Trophoblast cell (in vitro differentiated cells and primary cell): ENCODE measurements around the gene STX16.

Experiments
- DNase-seq, 2 donors: peaks; one replicate each; pipeline ENCODE4 v3.0.0-alpha.2; 2016
- H2AFZ ChIP-seq: 2 replicates; pipeline ENCODE4 v1.6.1; 2013; ENCODE audit warnings: low read length, moderate library complexity, mild to moderate bottlenecking; ENCODE audit not compliant: insufficient read depth, poor library complexity
- H2AK5ac ChIP-seq: 2 replicates; pipeline ENCODE4 v1.6.1; 2013; ENCODE audit warnings: mild to moderate bottlenecking, low read length
- H2BK120ac ChIP-seq: 2 replicates; pipeline ENCODE4 v1.6.1; 2013; ENCODE audit warnings: low read length, mild to moderate bottlenecking, moderate library complexity; ENCODE audit not compliant: insufficient read depth, poor library complexity
- H2BK12ac ChIP-seq: 2 replicates; pipeline ENCODE4 v1.6.1; 2013; ENCODE audit warnings: mild to moderate bottlenecking, low read length, moderate library complexity
- H2BK5ac ChIP-seq: 2 replicates; pipeline ENCODE4 v1.6.1; 2013; ENCODE audit warnings: low read length, low read depth, moderate library complexity, mild to moderate bottlenecking; ENCODE audit not compliant: poor library complexity
- H3K14ac ChIP-seq: 2 replicates; pipeline ENCODE4 v1.6.1; 2013; ENCODE audit warnings: mild to moderate bottlenecking, low read length
- H3K18ac ChIP-seq: 2 replicates; pipeline ENCODE4 v1.6.1; 2013; ENCODE audit warnings: mild to moderate bottlenecking, low read length
- H3K23ac ChIP-seq: 2 replicates; pipeline ENCODE4 v1.6.1; 2013; ENCODE audit warnings: low read length
- H3K27ac ChIP-seq: 2 replicates; pipeline ENCODE4 v1.5.1; 2013; ENCODE audit warnings: low read depth, mild to moderate bottlenecking, inconsistent platforms, low read length, moderate library complexity
- H3K27me3 ChIP-seq: 2 replicates; pipeline ENCODE4 v1.6.1; 2013; ENCODE audit warnings: inconsistent platforms, mild to moderate bottlenecking, low read length, moderate library complexity; ENCODE audit not compliant: insufficient read depth
- H3K36me3 ChIP-seq, 2 experiments: 1 replicate in 1 of 2; 2 replicates in 1 of 2; pipeline ENCODE4 v1.6.1; 2013; ENCODE audit warnings: low read length in 2 of 2, mild to moderate bottlenecking in 2 of 2, moderate library complexity in 1 of 2; ENCODE audit not compliant: insufficient read depth in 2 of 2, control insufficient read depth in 1 of 2
- H3K4ac ChIP-seq: 2 replicates; pipeline ENCODE4 v1.6.1; 2013; ENCODE audit warnings: low read depth, mild to moderate bottlenecking, low read length, moderate library complexity
- H3K4me1 ChIP-seq, 2 experiments: 1 replicate in 1 of 2; 2 replicates in 1 of 2; pipeline ENCODE4 v1.6.1; 2013; ENCODE audit warnings: low read length in 2 of 2, mild to moderate bottlenecking in 2 of 2, moderate library complexity in 1 of 2; ENCODE audit not compliant: insufficient read depth in 2 of 2, control insufficient read depth in 1 of 2
- H3K4me2 ChIP-seq: 2 replicates; pipeline ENCODE4 v1.6.1; 2013; ENCODE audit warnings: inconsistent platforms, mild to moderate bottlenecking, low read length, moderate library complexity
- H3K4me3 ChIP-seq: 2 replicates; pipeline ENCODE4 v1.5.1; 2013; ENCODE audit warnings: mild to moderate bottlenecking, low read depth, low read length, inconsistent platforms
- H3K79me1 ChIP-seq: one replicate; pipeline ENCODE4 v1.6.1; 2013; ENCODE audit warnings: low read length
- H3K79me2 ChIP-seq: 2 replicates; pipeline ENCODE4 v1.6.1; 2013; ENCODE audit warnings: low read length, mild to moderate bottlenecking; ENCODE audit not compliant: control insufficient read depth, insufficient read depth, poor library complexity
- H3K9ac ChIP-seq: 2 replicates; pipeline ENCODE4 v1.6.1; 2013; ENCODE audit warnings: mild to moderate bottlenecking, low read length
- H3K9me3 ChIP-seq: 2 replicates; pipeline ENCODE4 v1.6.1; 2013; ENCODE audit warnings: low read depth, mild to moderate bottlenecking, control low read depth, inconsistent platforms, low read length; ENCODE audit not compliant: insufficient read depth
- H4K12ac ChIP-seq: 2 replicates; pipeline ENCODE4 v1.6.1; 2013; ENCODE audit warnings: low read depth, mild to moderate bottlenecking, low read length, moderate library complexity
- H4K8ac ChIP-seq: 2 replicates; pipeline ENCODE4 v1.6.1; 2013; ENCODE audit warnings: low read depth, mild to moderate bottlenecking, low read length, moderate library complexity
- H4K91ac ChIP-seq: one replicate; pipeline ENCODE4 v1.6.1; 2013; ENCODE audit warnings: low read depth, mild to moderate bottlenecking, low read length, moderate library complexity
- WGBS: extraction: QIAGEN DNeasy Blood & Tissue Kit; methylation state at CpG from one replicate; pipeline ENCODE4 v1.1.7; 2013; ENCODE audit warnings: missing lambda C conversion rate; ENCODE audit not compliant: insufficient read length, insufficient coverage; ENCODE audit errors: extremely low coverage; 5-methylcytosine and 5-hydroxymethylcytosine counted together

Gene STX16

GRCh38 chr20:58718121-58718563, 67.1 kb downstream of the STX16 start:
- no peaks in the 10 kb centered on the region for H3K79me2 ChIP-seq
- no peak overlapping the region for H2AFZ ChIP-seq
- WGBS, result no CpG with 5 or more reads among the region's 15 CpGs
- no peak for DNase-seq
- peaks cover 4% of the 10 kb centered on the region in 2 experiments for H3K36me3 ChIP-seq
- no peak overlapping the region for H4K91ac ChIP-seq
- peaks cover 2% of the 10 kb centered on the region for H3K9me3 ChIP-seq
- H3K79me1 ChIP-seq, result no peaks in the 10 kb centered on the region
- H2BK120ac ChIP-seq, result no peak overlapping the region
- no peak overlapping the region for H3K18ac ChIP-seq
- H3K23ac ChIP-seq, result no peak overlapping the region
- H3K27ac ChIP-seq, result no peak overlapping the region
- H3K14ac ChIP-seq, result no peak overlapping the region
- no peak overlapping the region for H3K4ac ChIP-seq
- H3K4me1 ChIP-seq, result no peaks in the 10 kb centered on the region
- H3K4me3 ChIP-seq, result no peak overlapping the region
- H2BK12ac ChIP-seq, result no peak overlapping the region
- no peak overlapping the region for H2BK5ac ChIP-seq
- H4K8ac ChIP-seq, result no peak overlapping the region
- no peak overlapping the region for H3K4me2 ChIP-seq
- no peaks in the 10 kb centered on the region for H3K27me3 ChIP-seq
- H4K12ac ChIP-seq, result no peak overlapping the region
- H2AK5ac ChIP-seq, result no peak overlapping the region
- H3K9ac ChIP-seq, result no peak overlapping the region

GRCh38 chr20:58718729-58719128, 67.6 kb downstream of the STX16 start:
- H3K9me3 ChIP-seq, result peaks cover 2% of the 10 kb centered on the region
- H3K9ac ChIP-seq, result no peak overlapping the region
- no peaks in the 10 kb centered on the region for H3K4me1 ChIP-seq
- no peak overlapping the region for H4K12ac ChIP-seq
- no peak for DNase-seq
- H3K4ac ChIP-seq, result no peak overlapping the region
- H2BK5ac ChIP-seq, result no peak overlapping the region
- no peak overlapping the region for H3K4me2 ChIP-seq
- H3K27me3 ChIP-seq, result no peaks in the 10 kb centered on the region
- no peak overlapping the region for H3K14ac ChIP-seq
- no peak overlapping the region for H2AK5ac ChIP-seq
- H3K18ac ChIP-seq, result no peak overlapping the region
- peaks cover 4% of the 10 kb centered on the region in 2 experiments for H3K36me3 ChIP-seq
- H4K91ac ChIP-seq, result no peak overlapping the region
- H3K4me3 ChIP-seq, result no peak overlapping the region
- H3K23ac ChIP-seq, result no peak overlapping the region
- H4K8ac ChIP-seq, result no peak overlapping the region
- WGBS, result no CpG with 5 or more reads among the region's 10 CpGs
- no peak overlapping the region for H3K27ac ChIP-seq
- no peaks in the 10 kb centered on the region for H3K79me1 ChIP-seq
- H2BK120ac ChIP-seq, result no peak overlapping the region
- no peaks in the 10 kb centered on the region for H3K79me2 ChIP-seq
- no peak overlapping the region for H2AFZ ChIP-seq
- H2BK12ac ChIP-seq, result no peak overlapping the region

- no peaks in the 10 kb centered on the region for H3K79me2 ChIP-seq
- no peak overlapping the region for H3K9ac ChIP-seq
- H4K91ac ChIP-seq, result no peak overlapping the region
- H3K27me3 ChIP-seq, result no peaks in the 10 kb centered on the region
- H3K27ac ChIP-seq, result no peak overlapping the region
- H3K4ac ChIP-seq, result no peak overlapping the region
- H4K12ac ChIP-seq, result no peak overlapping the region
- H2AK5ac ChIP-seq, result no peak overlapping the region
- peaks cover 4% of the 10 kb centered on the region in 2 experiments for H3K36me3 ChIP-seq
- H3K4me3 ChIP-seq, result no peak overlapping the region
- no peak overlapping the region for H2BK120ac ChIP-seq
- no peak overlapping the region for H4K8ac ChIP-seq
- peaks cover 2% of the 10 kb centered on the region for H3K9me3 ChIP-seq
- H2BK12ac ChIP-seq, result no peak overlapping the region
- no peaks in the 10 kb centered on the region for H3K79me1 ChIP-seq
- no peak overlapping the region for H3K14ac ChIP-seq
- no peaks in the 10 kb centered on the region for H3K4me1 ChIP-seq
- DNase-seq, result no peak
- no peak overlapping the region for H2AFZ ChIP-seq
- no peak overlapping the region for H2BK5ac ChIP-seq
- no CpG with 5 or more reads among the region's 7 CpGs for WGBS
- H3K18ac ChIP-seq, result no peak overlapping the region
- H3K4me2 ChIP-seq, result no peak overlapping the region
- no peak overlapping the region for H3K23ac ChIP-seq
Measured at GRCh38 chr20:58719258-58719657, 68.2 kb downstream of the STX16 start.

DNA sequence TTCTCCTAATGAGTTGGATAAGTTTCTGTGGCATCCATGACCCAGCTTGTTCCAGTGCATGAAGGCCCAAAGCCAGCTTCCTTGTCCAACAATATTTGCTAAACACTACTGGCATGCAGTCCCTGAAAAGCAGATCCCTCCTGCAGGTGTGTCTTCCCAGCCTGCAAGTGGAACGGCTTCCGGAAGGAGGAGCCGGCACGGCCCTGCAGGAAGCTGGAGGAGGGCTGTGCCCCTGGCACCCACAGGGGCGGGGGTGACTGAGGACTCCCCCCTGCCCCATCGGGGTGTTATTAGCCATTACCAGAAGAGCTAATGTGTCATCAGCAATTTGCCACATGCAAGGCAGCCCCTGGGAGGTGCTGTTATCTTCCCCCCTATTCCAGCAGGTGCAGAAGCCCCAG, 68.9 kb downstream of the STX16 start:
- Histone ChIP-seq H2BK12ac (no peak overlapping the region), H3K79me2 (no peaks in the 10 kb centered on the region), H4K12ac (no peak overlapping the region), H3K23ac (no peak overlapping the region), H3K9ac (no peak overlapping the region), H2BK120ac (no peak overlapping the region), H2AFZ (no peak overlapping the region), H3K4me2 (no peak overlapping the region), H3K36me3 (peaks cover 1 to 4% of the 10 kb centered on the region in 2 experiments), H3K4me1 (no peaks in the 10 kb centered on the region), H3K14ac (no peak overlapping the region), H3K27me3 (no peaks in the 10 kb centered on the region), H3K27ac (no peak overlapping the region), H3K4ac (no peak overlapping the region), H3K9me3 (peaks cover 2% of the 10 kb centered on the region), H3K18ac (no peak overlapping the region), H2AK5ac (no peak overlapping the region), H3K4me3 (no peak overlapping the region), H3K79me1 (no peaks in the 10 kb centered on the region), H4K91ac (no peak overlapping the region), H2BK5ac (no peak overlapping the region), H4K8ac (no peak overlapping the region)
- no peak for DNase-seq
- no CpG with 5 or more reads among the region's 6 CpGs for WGBS
